Fibroblast of pulmonary artery (primary cell): ENCODE measurements around the gene AQP12A.
"Not testable (repeated sequence)": the region's sequence is repeated elsewhere in the genome, so short reads cannot be mapped to it uniquely, and the experiment has no call there.

ENCODE experiments used
- DNase-seq: peaks from one replicate; pipeline ENCODE4 v3.0.0-alpha.2; 2010; ENCODE audit warnings: low read depth
- H3K4me3 ChIP-seq: replicated peaks from 2 replicates; pipeline ENCODE4 v1.5.1; 2011; ENCODE audit warnings: low read depth, mild to moderate bottlenecking, control low read depth, low read length, moderate library complexity
- TF ChIP-seq, protein P1 (sequence below): IDR thresholded peaks from 2 replicates; pipeline ENCODE4 v1.5.1; 2011; ENCODE audit warnings: mild to moderate bottlenecking, control low read depth, low read length, inconsistent platforms; ENCODE audit errors: missing control alignments

Gene AQP12A

DNA sequence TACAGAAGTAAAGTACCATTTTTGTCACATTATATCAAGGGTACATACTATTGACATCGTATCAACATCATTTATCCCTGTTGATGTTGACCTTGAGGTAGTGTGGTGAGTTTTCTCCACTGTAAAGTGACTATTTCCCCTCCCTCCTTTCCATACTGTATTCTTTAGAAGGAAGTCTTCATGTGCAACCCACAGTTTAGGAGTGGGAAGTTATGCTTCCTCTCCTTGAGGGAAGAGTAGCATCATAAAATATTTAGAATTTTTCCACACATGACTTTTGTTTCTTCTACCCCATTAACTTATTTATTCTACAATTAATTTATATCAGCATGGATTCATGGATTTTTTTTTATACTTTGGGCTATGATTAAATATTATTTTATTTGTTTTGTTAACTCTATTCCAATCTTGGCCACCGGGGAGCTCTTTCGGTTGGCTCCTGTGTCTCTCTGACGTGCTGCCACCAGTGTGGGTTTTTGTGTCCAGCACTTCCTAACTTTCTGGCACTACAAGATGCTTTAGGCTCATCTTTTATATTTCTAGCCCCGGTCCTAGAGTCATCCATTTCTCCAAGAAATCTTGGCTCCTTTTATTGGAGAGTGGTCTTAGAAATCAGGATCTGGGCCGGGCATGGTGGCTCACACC lies 28.0 kb upstream of the AQP12A start:
- TF ChIP-seq, protein P1, sequence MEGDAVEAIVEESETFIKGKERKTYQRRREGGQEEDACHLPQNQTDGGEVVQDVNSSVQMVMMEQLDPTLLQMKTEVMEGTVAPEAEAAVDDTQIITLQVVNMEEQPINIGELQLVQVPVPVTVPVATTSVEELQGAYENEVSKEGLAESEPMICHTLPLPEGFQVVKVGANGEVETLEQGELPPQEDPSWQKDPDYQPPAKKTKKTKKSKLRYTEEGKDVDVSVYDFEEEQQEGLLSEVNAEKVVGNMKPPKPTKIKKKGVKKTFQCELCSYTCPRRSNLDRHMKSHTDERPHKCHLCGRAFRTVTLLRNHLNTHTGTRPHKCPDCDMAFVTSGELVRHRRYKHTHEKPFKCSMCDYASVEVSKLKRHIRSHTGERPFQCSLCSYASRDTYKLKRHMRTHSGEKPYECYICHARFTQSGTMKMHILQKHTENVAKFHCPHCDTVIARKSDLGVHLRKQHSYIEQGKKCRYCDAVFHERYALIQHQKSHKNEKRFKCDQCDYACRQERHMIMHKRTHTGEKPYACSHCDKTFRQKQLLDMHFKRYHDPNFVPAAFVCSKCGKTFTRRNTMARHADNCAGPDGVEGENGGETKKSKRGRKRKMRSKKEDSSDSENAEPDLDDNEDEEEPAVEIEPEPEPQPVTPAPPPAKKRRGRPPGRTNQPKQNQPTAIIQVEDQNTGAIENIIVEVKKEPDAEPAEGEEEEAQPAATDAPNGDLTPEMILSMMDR: no peak
- DNase-seq: no peak

DNA sequence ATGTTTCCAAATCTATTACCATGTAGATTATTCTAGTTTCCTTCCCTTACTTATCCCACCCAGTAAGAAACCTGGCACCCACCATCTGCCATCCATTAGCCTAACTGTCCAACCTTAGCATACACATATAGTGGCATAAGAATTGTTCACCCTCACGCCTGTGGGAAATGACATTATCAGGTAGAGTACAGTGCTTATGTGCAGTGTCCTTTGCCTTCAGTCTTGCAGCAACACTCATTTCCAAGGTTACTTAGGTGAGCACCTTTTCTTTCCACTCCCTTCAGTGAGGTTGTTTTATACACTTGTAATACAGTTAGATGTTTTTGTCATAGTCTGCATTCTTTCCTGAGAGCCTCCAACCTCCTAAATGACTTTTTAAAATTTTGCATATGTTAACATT lies 27.0 kb upstream of the AQP12A start:
- no peak overlapping the region for H3K4me3 ChIP-seq
- no peak for DNase-seq
- TF ChIP-seq, protein P1: no peak

More for the DNA sequence above, 28.0 kb upstream of the AQP12A start:
- no peak overlapping the region for H3K4me3 ChIP-seq

DNA sequence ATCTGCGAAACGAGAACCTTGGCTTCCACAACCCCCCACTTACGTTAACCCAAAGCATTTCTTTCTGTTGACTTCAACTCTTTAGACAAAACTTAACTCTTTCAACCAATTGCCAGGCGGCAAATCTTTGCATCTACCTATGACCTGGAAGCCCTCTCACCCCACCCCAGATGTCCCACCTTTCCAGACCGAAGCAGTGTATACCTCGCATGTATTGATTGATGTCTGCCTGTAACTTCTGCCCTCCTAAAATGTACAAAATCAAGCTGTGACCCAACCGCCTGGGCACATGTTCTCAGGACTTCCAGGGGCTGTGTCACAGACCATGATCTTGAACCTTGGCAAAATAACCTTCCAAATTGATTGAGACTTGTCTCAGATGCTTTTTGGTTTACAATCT lies 21.3 kb upstream of the AQP12A start:
- no peak for DNase-seq
- no peak overlapping the region for H3K4me3 ChIP-seq
- TF ChIP-seq, protein P1: no peak

DNA sequence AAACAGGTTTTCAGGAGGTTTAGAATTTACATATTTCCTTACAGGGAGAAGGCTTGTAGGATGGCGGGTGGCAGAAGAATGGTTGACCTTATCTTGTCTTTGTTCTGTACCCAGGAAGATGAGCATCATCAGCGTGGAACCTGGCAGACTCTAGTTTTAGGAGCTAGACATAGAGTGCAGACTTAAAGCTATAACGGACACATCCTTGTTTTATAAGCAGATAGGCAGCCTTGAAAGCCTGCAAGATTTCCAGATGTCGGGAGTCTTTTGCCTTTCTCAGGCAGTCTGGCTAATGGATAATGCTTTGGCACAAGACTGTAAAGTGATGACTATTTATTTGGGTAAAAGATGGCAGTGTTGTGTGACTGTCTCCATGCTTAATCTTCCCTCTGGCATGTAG lies 20.7 kb upstream of the AQP12A start:
- no peak for DNase-seq
- no peak overlapping the region for H3K4me3 ChIP-seq
- TF ChIP-seq, protein P1: no peak

DNA sequence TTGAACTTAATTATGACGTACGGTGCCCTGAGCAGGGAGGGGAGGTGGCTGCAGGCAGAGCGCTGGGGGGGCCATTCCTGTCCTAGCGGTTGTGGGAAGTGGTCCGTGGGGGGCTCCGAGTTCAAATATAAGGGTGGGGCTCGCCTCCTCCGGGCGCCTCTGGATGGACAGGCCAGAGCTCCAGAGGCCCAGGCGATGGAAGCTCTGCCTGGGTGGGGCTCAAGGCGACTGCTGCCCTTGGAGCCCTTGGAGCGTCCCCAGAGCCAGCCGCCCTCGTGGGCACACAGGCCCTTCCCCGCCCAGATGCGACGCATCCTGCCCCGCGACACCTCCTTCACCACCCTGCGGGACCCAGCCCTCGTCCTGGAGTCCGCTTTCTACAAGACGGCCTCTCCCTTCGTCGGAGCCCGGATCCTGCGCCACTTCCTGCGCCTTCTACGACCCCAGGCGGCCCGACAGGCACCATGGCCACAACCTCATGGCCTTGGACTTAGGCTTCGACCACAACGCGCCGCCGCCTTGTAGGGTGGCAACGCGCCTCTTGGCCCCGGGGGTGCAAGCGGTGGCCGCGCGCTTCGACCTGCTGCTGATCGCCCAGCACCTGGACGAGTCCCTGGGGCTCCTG lies 19.5 kb upstream of the AQP12A start:
- no peak overlapping the region for H3K4me3 ChIP-seq
- no peak for DNase-seq
- TF ChIP-seq, protein P1: no peak

DNA sequence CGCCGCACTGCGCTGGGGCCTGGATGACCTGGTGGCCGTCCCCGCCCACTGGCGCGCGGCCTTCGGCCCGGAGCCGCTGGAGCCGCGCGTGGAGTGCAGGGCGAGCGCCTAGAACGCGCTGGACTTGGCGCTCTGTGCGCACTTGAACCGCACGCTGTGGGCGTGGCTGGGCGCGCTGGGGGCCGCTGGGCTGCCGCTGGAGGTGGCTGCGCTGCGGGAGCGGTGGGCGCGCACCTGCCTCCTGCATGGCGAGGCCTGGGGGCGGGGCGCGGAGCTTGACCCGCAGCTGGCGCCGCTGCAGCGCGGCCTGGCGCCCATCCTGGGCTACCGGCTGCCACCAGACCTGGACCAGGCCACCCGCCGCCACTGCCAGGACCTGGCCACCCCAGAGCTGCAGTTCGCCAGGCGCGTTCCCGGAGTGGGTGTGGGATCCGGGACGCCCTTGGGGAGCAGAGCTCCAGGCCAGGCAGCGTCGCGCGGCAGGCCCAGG lies 18.9 kb upstream of the AQP12A start:
- H3K4me3 ChIP-seq: no peak overlapping the region
- TF ChIP-seq, protein P1: no peak
- DNase-seq: no peak

DNA sequence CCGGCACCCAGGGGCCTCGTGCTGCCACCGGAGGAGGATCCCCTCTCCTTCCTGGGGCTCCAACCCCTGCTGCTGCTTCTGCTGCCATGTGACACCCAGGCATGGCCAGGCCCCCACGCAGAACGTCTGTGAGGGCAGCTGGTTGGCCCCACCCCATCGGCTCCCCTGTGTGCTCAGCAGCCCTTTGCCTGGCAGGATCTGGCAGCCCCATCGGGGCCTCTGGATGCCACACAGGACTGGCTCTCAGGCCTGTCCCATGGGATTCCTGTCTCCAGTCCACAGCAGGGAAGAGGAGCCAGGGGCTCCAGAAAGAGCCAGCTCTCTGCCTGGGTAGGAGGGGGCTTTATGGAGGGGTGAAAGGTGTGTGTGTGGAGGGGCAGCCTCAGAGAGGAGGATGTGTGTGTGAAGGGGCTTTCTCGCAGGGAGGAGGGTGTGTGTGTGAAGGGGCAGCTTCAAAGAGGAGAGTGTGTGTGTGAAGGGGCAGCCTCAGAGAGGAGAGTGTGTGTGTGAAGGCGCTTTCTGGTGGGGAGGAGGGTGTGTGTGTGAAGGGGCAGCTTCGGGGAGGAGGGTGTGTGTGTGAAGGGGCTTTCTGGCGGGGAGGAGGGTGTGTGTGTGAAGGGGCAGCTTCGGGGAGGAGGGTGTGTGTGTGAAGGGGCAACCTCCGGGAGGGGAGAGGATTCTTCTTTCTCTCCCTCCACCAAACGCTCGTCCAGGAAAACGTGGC lies 17.0 kb upstream of the AQP12A start:
- not testable (repeated sequence) for H3K4me3 ChIP-seq, DNase-seq

DNA sequence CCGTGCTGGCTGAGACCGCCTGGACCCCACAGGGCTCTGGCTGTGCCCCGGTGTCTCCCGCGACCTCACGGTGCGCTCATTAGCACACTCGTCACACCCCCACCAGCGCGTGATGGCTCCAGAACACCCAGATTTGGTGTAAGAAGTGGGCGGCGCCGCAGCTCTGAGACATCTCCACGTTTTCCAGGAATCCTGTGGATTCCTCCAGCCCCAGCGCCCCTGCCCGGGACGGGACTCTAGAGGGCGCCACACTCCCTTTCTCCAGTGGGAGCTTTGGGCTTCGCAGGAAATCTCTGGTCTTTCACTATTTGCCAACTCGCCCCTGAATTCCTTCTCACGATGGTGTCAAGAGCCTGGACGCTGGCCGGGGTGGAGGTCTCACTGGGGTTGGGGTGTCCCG lies 16.3 kb upstream of the AQP12A start:
- not testable (repeated sequence) for DNase-seq, H3K4me3 ChIP-seq

DNA sequence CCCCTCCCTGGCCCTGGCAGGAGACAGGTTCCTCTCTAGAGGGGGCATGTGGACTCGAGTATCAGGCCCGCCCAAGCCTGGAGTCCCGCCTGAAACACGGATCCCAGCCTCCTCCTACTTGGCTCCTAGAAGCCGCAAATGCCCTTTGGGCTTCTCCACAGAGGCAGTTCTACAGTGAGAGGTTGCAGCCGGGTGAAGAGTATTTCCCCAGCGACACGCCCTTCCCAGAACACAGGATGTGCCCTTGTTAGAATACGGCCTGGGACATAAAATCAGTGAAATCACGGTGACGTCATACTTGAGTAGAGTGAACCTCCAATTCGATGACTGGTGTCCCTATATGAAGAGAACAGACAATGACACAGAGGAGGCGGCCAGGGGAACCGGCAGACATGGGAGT lies 13.6 kb upstream of the AQP12A start:
- DNase-seq, H3K4me3 ChIP-seq: not testable (repeated sequence)

DNA sequence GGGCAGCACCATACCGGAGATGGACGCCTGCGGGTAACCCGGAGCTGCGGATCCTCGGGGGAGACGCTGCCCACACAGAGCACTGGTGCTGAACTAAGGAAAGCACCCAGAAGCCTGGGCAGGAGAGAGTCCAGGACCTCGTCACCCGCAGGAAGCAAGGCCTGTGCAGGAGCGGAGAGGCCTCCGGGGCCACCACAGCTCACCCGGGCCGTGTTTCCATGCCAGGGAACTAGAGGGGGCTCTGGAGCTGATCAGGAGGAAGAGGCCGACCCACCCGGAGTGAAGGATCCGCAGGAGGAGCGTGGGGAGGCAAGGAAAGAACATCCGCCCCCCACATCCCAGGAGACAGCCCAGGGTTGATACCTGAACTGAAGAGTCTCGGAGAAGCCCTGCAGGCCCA lies 12.8 kb upstream of the AQP12A start:
- DNase-seq, H3K4me3 ChIP-seq: not testable (repeated sequence)

DNA sequence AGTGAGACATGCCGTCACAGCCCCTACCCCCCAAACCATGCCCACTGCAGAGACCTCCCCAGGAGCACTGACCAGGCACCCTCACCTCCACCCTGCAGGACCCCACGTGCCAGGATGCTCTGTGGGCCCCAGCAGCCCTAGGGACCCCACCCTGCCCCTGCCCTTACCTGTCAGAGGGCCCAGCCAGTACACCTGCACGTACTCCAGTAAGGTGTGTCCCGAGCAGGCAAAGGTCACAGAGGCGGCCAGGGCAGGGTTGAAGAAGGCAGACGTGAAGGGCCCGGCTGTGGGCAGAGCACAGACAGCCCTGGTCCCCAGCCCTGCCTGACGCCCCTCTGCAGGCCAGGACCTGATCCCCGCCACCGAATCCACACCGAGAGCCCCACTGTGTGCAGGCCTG lies 11.5 kb upstream of the AQP12A start:
- not testable (repeated sequence) for H3K4me3 ChIP-seq, DNase-seq
